GM08714 (cell line): ENCODE measurements around the gene LRIG2.
"Not testable (repeated sequence)": the region's sequence is repeated elsewhere in the genome, so short reads cannot be mapped to it uniquely, and the experiment has no call there.

Source experiments
- H3K4me3 ChIP-seq: fragments of 200-500 bp; sonication (Bioruptor generic); 2 replicates; pipeline ENCODE4 v1.5.1; 2014; ENCODE audit warnings: mild to moderate bottlenecking, low read length, inconsistent platforms
- ZNF274 ChIP-seq: IDR thresholded peaks from 2 replicates; pipeline ENCODE4 v1.6.1; 2012; ENCODE audit warnings: mild to moderate bottlenecking, low read depth, low read length

The LRIG2 gene

DNA sequence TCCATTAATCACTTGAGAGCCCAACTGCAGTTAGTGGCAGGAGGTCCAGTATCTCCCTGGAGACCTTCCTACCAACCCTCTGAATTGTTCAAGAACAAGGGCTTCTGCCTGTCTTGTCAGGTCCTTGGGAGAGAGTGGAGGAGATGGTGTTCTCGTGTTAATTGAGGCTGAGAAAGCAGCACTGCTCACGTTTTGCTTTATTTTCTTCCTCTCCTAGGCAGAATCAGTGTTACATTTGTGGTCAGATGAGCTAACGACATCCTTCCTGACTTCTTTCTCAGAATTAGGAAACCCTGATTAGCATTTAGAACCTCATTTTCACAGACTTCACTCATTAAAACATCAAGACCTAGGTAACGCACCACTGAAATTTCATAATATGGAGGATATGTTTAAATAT is 26.4 kb upstream of the LRIG2 start:
- no peak for TF ChIP-seq ZNF274
- no peak overlapping the region for H3K4me3 ChIP-seq

DNA sequence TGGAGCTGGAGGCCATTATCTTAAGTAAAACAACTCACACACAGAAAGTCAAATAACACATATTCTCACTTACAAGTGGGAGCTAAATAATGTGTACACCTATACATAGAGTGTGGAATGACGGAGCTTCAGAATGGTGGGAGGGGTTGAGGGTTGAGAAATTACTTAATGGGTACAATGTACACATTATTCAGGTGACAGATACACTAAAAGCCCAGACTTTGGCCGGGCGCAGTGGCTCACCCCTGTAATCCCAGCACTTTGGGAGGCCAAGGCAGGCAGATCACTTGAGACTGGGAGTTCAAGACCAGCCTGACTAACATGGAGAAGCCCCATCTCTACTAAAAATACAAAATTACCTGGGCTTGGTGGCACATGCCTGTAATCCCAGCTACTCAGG is 24.9 kb upstream of the LRIG2 start:
- H3K4me3 ChIP-seq, result no peak overlapping the region
- no peak for TF ChIP-seq ZNF274

GRCh38 chr1:113053344-113054126 is 19.5 kb upstream of the LRIG2 start:
- TF ChIP-seq ZNF274, result no peak
- no peak overlapping the region for H3K4me3 ChIP-seq

- TF ChIP-seq ZNF274, result no peak
- no peak overlapping the region for H3K4me3 ChIP-seq
Observed at GRCh38 chr1:113055570-113055969, 17.4 kb upstream of the LRIG2 start.

DNA sequence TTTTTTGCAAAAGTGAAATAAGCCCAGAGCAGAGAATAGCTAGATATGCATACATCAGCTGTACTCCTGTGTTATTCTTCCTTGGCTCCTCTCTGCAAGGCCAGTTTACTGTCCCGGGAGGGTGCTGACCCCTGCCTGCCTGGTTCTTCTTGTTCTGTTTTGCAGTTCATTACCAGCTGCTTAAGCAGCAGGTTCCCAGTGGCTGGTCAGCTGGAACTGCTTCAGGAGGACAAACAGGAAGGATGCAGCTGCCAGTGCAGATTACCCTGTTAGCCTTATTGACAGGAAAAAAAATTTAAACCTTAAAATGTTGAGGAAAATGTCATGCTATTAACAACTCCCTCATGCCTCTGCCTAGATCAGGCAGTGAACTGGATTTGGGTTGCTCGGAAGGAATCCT is 16.0 kb upstream of the LRIG2 start:
- TF ChIP-seq ZNF274, result no peak
- H3K4me3 ChIP-seq, result no peak overlapping the region

- no peak for TF ChIP-seq ZNF274
- H3K4me3 ChIP-seq, result no peak overlapping the region
Observed at GRCh38 chr1:113058941-113059706, 13.9 kb upstream of the LRIG2 start.

- H3K4me3 ChIP-seq, result not testable (repeated sequence)
Observed at GRCh38 chr1:113063456-113063855, 9.5 kb upstream of the LRIG2 start.

- peak overlapping the region; percentile 80 for H3K4me3 ChIP-seq
- no peak for TF ChIP-seq ZNF274
Observed at GRCh38 chr1:113072141-113072756, 749 bp upstream of the LRIG2 start.

GRCh38 chr1:113073479-113073950 is 517 bp downstream of the LRIG2 start:
- H3K4me3 ChIP-seq, result peak overlapping the region; percentile 80
- TF ChIP-seq ZNF274, result no peak

GRCh38 chr1:113074237-113074636 is 1.2 kb downstream of the LRIG2 start:
- TF ChIP-seq ZNF274, result no peak

GRCh38 chr1:113077978-113078377 is 5.0 kb downstream of the LRIG2 start:
- not testable (repeated sequence) for H3K4me3 ChIP-seq

More at GRCh38 chr1:113074237-113074636, 1.2 kb downstream of the LRIG2 start:
- peak overlapping the region; percentile 80 for H3K4me3 ChIP-seq

GRCh38 chr1:113086541-113086940 is 13.5 kb downstream of the LRIG2 start:
- no peak for TF ChIP-seq ZNF274
- no peak overlapping the region for H3K4me3 ChIP-seq

DNA sequence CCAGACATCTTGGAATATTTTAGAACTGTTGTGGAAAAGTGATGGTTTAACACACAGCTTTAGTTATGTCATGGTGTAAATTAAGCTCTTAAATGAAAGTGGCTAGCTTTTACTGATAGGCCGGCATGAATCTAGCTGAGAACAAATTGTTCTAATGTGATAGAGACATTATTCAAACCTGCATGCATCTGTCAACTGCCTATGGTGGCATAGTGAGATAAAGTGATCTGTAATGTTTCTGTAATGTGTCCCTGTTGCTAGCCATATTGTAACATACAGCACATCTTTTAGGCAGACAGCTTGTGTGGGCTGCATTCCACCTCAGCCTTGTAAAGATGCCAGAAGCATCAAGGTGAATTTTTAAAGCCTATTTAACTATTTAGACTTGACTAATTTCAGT is 16.0 kb downstream of the LRIG2 start:
- no peak overlapping the region for H3K4me3 ChIP-seq
- TF ChIP-seq ZNF274, result no peak

GRCh38 chr1:113090051-113090450 is 17.1 kb downstream of the LRIG2 start:
- H3K4me3 ChIP-seq, result no peak overlapping the region
- TF ChIP-seq ZNF274, result no peak
